K562 treated with DMSO at 1 percent for 4 hours (cell line): ENCODE results near the gene RMND5B. TPM values are rescaled to one million over a fixed set of nuclear protein-coding genes. Genes with fewer than 3 reads are reported as not detected.

ENCODE experiments used
- total RNA-seq: library from RNA; unstranded; fragments of 300-600 nt; gene quantifications from 2 replicates; pipeline ENCODE4 v1.2.3, GENCODE V29; 2022; ENCODE audit not compliant: insufficient read depth

Gene RMND5B, protein sequence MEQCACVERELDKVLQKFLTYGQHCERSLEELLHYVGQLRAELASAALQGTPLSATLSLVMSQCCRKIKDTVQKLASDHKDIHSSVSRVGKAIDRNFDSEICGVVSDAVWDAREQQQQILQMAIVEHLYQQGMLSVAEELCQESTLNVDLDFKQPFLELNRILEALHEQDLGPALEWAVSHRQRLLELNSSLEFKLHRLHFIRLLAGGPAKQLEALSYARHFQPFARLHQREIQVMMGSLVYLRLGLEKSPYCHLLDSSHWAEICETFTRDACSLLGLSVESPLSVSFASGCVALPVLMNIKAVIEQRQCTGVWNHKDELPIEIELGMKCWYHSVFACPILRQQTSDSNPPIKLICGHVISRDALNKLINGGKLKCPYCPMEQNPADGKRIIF
- total RNA-seq, result 28.8 and 38.7 TPM in 2 replicates

DNA sequence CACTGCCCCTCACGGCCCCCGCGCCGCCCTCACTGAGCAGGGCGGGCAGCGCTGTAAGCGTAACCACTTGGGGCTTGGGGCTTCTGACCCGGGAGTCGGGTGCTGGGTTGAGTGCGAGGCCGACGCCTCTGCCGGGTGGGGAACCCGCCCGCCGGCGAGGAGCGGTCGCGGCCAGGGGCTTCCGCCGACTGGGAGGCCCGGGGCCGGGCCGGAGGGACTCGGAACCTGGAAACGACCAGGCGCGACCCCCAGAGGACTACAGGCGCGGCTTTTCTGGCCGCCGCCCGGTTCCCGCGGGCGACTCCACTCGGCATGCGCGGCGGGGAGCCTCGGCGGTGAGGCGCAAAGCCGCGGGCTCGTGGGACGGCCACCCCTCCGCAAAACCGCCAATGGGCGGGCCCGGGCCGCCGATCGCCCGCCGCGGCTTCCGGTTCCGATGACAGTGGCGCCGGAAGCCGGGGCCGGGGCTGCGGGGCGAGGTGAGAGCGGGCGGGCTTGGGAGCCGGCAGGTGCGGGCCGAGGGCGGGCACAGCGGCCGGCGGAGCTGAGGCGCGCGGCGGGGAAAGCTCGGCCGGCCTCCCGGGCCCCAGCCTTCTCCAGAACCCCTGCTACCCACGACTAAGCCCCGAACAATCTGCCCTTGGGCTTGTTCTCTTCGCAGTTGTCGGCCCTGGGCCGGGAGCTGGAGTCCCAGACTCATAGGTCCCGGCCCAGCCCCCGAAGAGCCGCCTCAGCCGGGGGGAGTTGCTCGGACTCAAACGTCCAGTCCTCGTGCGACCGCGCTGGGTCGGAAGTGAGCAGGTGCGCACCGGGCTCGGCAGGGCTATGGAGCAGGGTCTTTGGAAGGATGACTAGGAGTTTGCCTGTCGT is at the start of gene RMND5B:
RMND5B (plus strand) TSS at position 439 of the 870 bp plus-strand sequence. CDS start 7,106 bp downstream, outside the sequence.

DNA sequence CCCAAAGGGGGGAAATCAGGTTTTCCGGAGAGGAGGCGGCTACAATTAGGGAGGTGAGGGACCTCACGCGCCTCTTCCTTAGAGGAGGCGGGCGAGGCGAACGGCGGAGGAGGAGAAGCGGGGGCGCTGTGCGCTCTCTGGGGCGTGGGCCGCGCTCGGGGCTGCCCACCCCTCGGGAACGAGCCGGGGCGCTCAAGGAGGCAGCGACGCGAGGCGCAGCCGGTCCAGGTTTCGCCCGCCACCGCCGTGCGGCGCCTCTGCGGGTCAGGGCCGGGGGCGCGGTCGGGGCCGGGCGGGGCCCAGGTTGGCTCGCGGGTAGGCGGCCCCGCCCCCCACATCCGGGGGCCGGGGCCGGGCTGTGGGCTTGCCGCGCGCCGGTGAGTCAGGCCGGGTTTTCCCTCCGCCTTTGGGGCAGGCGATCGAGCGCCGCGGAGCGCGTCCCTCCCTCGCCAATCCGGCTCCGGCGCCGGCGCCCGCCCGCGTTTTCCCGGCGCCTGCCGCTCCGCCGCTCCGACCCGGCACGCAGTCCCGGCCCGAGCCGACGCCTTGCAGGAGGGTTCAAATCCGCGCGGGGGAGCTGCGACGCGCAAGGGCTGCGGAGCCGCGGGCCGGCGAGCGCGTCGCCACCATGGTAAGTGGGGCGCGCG is 17.6 kb upstream of the RMND5B start, which contains the start of gene N4BP3:
N4BP3 (plus strand) TSS at position 392 of the 647 bp plus-strand sequence. CDS start 6,052 bp downstream, outside the sequence.

DNA sequence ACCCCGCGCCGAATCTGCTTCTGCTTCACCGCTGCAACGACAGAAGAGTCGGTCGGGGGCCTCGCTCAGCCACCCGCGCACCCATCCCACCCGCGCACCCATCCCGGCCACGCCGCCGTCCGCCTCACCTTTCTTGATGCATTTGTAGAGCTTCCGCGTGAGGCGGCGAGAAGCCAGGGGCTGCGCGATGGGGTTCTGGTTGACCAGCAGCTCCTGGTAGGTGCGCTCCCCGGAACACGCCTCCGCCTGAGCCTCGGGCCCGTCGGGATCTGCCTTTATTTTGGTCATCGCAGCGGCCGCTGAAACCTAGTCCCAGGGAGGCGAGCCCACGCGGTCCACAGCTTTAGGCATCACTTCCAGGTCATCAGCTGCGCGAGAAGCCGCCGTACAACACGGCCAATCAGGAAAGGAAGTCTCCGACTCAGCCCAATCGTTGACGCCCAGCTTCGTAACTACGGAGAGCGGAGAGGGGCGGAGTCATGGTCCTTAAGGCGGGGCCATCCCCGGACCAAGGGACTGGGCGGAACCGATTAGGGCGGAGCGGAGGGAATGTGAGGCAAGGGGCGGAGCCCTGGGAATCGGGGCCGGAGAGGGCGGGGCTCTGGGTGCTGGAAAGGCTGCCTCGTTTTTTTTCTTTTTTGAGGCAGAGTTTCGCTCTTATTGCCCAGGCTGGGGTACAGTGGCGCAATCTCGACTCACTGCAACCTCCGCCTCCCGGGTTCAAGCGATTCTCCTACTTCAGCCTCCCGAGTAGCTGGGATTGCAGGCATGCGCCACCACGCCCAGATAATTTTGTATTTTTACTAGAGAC is 22.9 kb downstream of the RMND5B start, which contains the start of gene NHP2:
NHP2 (minus strand) TSS at position 356 of the 811 bp plus-strand sequence; CDS start at position 288, 68 bp downstream.

DNA sequence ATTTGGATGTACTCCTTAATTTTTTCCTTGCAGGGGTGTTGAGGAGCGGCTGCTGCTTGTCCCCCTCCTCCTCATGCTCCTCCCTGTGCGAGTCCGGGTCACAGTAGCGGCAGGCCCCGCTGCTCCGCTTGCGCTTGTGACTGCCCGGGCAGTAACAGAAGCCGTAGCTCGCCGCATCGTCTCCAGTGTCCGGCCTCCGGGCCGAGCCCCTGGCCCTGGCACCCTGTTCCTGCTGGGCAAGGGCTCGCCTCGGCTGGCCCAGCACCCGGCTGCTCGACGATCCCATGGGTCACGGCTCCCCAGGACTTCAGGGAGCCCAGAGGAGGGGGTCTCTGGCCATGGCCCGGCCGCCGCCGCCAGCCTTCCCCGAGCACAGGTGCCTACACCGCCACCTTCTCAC is 56.2 kb downstream of the RMND5B start, which contains the start of gene GMCL2:
GMCL2 (minus strand) TSS at position 358 of the 400 bp plus-strand sequence; CDS start at position 286, 72 bp downstream.

Other genes with a start within 250 kb of the RMND5B start
- gene PROP1, start 134.8 kb upstream of the RMND5B start, total RNA-seq, result not detected in 2 replicates
- 3.8 and 4.3 TPM in 2 replicates for gene N4BP3, start 17.5 kb upstream of the RMND5B start, total RNA-seq
- 148 and 152 TPM in 2 replicates for gene NHP2, start 22.9 kb downstream of the RMND5B start, total RNA-seq
- not detected in 2 replicates for gene GMCL2, start 56.4 kb downstream of the RMND5B start, total RNA-seq
- gene HNRNPAB, start 73.5 kb downstream of the RMND5B start, total RNA-seq, result 183 and 184 TPM in 2 replicates
- gene PHYKPL, start 101.8 kb downstream of the RMND5B start, total RNA-seq, result 27.9 and 37.0 TPM in 2 replicates